Skin epidermis (tissue), 12 donors: ENCODE data around the gene TUT7.

ENCODE experiments used
- H3K27ac ChIP-seq, 21 experiments: fragments of 200-600 bp; sonication (generic) in 11 of 21; one replicate each; pipeline ENCODE4 v1.5.0; 2020; ENCODE audit warnings: mild to moderate bottlenecking in 3 of 21, inconsistent platforms in 2 of 21, moderate library complexity in 2 of 21
- H3K4me3 ChIP-seq, 7 experiments: fragments of 200-600 bp; sonication (generic) in 2 of 7; one replicate each; pipeline ENCODE4 v1.5.0; 2020; ENCODE audit warnings: inconsistent platforms in 2 of 7, mild to moderate bottlenecking in 2 of 7, moderate library complexity in 1 of 7

The TUT7 gene

DNA sequence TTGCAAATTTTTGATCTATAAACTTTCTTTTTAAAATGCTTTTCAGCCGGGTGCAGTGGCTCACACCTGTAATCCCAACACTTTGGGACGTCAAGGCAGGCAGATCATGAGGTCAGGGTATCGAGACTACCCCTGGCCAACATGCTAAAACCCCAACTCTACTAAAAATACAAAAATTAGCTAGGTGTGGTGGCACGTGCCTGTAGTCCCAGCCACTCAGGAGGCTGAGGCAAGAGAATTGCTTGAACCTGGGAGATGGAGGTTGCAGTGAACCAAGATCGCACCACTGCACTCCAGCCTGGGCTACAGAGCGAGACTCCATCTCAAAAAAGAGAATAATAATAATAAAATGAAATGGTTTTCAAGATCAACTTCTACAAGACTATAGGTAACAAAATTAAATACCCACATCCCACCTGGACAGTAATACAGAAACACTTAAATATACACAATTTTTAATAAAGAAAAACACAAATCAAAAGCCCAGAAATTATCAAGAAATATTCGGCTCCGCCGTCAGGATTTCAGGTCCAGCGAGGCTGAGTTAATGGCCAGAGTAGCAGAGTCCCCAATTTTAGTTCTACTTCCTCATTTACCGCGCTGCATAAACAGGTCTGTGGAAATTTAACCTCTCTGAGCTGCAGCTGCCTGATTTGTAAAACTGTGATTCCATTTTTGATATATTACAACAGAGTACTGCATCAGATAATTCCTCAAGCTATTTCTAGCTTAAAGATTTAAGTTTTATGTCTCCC lies 4.0 kb downstream of the TUT7 start:
- peak overlapping the region in 4 of 7 experiments; percentile 5 to 96 (median 94) for H3K4me3 ChIP-seq
- H3K27ac ChIP-seq: peak overlapping the region in 3 of 21 experiments; percentile 5 to 12 (median 5)

DNA sequence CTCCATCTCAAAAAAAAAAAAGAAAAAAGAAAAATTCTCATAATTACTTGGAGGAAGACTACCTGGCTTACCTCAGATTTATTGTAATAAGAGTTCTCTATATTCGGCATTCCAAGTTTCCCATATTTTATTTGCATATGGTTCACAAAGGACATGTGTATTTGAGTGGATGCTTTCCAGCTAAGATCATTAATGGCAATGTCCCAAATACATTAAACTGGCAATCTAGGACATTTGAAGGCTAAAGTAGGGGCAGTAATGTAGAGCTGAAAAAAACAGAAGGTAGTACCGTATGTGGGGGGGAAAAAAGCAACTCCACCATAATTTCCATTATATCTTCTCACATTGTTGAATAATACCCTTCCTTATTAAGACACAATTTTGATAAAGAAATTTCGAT lies 4.9 kb downstream of the TUT7 start:
- Histone ChIP-seq H3K4me3 (no peak overlapping the region), H3K27ac (peak overlapping the region in 1 of 21 experiments; percentile 5)

DNA sequence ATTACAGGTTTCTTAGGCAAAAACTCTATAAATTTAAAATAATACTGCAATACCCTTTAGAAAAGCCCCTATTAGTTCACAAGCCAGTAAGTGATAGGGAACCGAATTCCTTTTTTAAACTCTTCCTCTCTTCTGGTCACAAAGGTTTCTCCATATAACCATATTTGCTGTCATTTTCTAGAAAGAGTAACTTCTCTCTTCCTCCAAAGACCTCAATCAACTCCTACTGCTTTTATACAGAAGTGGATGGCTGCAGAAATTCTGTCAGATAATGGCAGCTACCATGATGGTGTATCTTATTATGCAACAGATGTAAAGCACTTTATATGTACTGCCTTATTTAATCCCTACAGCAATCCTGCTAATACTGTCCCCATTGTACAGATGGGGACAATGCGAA lies 6.2 kb downstream of the TUT7 start:
- peak overlapping the region in 1 of 21 experiments; percentile 35 for H3K27ac ChIP-seq
- no peak overlapping the region for H3K4me3 ChIP-seq

DNA sequence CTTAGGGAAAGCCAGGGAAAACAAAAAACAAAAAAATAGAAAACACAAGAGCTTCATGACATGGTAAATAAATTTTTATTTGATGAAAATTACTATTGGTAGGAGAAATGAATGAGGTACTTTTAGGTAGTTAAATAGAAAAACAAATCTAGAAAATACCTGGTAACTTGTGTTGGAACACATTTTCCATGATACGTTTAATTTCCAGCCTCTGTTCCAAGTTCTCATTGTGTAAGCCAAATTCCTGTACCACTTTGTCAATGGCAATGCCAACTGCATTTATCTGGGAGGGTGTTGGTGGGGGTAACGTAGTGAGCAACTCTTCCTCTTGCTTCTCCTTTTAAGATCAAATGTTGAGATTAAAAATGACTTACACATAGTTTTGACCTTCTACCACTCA lies 9.4 kb downstream of the TUT7 start:
- H3K4me3 ChIP-seq: no peak overlapping the region
- H3K27ac ChIP-seq: no peak overlapping the region

DNA sequence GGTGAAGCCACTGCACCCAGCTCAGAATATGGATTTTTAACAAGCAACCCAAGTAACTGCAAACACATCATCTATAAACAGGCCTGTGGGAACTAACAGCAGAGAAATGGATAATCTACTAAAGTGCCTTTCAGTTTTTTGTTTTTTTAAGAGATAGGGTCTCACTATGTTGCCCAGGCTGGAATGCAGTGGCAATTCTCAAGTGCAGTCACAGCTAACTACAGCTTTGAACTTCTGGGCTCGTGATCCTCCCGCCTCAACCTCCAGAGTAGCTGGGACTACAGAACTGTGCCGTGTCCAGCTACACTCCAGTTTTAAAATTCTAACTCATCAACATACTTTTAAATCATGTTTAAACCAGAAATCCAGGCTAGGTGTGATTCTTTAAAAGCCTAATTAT lies 11.9 kb downstream of the TUT7 start:
- H3K4me3 ChIP-seq: no peak overlapping the region
- H3K27ac ChIP-seq: no peak overlapping the region

DNA sequence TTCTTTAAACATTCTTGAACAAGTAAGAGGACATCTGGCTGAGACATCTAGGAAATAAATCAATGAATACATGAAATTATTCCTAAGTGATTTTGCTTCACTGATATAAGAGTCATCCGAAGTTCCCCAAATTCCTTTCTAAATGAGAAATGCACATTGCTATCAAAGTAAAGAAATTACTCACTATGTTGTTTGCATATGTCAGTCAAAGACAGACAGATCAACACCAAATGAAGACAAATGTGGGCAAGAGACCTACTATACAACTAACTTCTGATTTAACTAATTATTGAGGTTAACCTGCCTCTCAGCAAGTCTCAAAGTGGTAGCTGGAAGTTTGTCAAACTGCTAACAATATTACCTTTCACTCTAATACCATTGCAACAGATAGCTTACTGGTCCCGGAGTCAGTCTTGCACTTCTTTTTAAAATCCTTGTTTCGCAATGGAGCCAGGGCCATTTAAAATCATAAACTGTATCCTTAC lies 13.2 kb downstream of the TUT7 start:
- H3K27ac ChIP-seq: no peak overlapping the region
- no peak overlapping the region for H3K4me3 ChIP-seq

DNA sequence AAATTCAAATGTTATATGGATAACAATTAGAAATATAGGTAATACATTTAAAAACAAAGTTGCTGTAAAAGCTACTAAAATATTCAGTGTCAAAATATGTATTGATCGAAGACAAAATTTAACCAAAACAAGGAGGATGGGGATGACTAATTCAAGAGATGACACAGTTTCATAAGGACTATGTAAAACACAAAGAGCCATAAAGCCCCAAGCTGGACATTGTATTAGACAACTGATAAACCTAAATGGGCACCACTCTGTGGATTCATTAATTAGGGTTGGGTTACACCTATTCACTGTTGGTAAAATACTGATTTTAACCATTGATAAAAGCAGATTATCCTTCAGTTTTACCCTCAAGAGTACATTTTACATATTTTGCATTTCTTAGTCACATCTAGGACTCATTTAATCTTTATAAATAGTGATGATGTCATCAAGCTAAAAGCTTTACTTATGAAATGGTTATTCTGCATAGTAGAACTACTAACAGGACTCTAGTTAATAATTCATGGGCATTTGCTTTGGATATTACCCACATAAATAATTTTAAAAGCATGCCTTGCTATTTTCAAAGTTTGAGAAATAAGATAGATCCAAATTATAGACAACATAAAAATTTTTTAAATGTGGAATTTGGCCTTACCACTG lies 13.7 kb downstream of the TUT7 start:
- Histone ChIP-seq H3K27ac (no peak overlapping the region), H3K4me3 (no peak overlapping the region)

DNA sequence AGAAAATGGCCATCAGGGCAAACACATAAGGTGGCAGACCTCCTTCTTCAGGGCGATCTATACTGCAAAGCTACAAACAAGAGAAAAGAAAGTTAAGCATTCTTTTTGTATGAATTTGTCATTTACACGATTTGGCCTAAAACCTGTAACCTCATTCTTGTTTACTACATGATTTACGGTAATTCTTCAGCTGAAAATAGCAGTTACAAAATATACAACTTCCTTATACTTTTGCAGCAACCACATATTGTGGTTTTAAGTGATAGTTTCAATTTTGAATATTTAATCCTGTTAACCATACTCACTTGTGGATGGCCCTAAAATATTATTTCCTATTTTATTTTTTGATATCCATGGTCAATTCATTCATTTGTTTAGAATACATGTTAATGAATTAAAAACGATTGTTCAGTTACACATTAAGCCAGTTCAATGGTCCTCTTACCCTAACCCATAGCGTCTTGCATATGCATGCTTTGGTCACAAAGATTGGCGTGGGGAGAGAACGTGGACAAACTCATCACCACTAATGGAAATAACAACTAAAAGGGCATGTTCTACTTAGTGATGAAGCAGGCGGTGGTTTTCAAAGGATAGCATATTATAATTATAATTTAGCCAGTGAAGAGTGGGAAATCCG lies 16.6 kb downstream of the TUT7 start:
- no peak overlapping the region for H3K4me3 ChIP-seq

DNA sequence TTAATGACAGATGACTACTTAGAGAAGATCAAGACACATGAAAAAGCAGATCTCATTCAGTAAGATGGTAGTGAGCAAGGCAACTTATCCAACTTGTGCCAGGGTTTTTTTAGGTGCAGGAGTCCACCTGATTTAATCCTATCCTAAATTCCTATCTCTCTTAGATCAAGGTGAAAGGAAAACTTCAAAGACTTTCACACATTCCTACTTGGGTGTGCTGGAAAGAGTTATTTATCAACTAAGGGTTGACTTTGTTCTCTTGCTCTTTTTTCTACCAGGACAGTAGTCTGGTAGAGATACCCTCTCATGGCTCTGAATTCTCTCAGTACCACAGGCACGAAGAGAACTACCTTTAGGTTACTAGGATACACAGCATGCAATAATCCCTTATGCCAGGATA lies 18.2 kb downstream of the TUT7 start:
- no peak overlapping the region for H3K27ac ChIP-seq

More for the DNA sequence above, 16.6 kb downstream of the TUT7 start:
- peak overlapping the region in 2 of 21 experiments; percentile 14 to 73 for H3K27ac ChIP-seq

DNA sequence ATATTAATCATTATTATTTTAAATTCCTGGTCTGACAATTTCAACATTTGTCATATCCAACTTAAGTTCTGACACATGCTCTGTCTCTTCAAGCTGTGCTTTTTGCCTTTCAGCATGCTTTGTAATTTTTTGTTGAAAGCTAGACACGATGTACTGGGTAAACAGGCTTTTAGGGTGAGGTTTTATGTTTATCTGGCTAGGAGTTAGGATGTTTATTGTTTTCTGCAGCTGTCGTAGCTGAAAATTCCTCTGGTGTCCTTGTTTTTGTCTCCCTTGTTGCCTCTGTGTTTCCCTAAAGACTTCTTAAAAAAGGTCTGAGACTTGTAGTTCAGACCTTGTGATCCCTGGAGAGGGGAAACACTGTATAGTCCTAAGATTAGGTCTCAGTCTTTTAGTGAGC lies 20.6 kb downstream of the TUT7 start:
- H3K27ac ChIP-seq: no peak overlapping the region
- no peak overlapping the region for H3K4me3 ChIP-seq

More for the DNA sequence above, 18.2 kb downstream of the TUT7 start:
- no peak overlapping the region for H3K4me3 ChIP-seq

DNA sequence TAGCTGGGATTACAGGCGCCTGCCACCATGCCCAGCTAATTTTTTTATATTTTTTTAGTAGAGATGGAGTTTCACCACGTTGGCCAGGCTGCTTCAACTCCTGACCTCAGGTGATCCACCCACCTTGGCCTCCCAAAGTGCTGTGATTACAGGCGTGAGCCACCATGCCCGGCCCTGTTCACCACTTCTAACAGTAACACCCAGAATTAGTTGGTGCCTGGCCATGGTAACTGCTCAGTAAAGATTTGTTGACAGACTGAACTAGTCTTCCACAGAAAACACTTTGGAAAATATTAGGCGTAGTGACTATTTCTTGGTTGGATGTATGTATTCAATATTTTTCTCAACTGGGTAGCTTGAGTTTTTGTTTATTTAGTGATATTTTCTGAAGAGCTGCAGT lies 24.0 kb downstream of the TUT7 start:
- no peak overlapping the region for H3K4me3 ChIP-seq
- no peak overlapping the region for H3K27ac ChIP-seq

DNA sequence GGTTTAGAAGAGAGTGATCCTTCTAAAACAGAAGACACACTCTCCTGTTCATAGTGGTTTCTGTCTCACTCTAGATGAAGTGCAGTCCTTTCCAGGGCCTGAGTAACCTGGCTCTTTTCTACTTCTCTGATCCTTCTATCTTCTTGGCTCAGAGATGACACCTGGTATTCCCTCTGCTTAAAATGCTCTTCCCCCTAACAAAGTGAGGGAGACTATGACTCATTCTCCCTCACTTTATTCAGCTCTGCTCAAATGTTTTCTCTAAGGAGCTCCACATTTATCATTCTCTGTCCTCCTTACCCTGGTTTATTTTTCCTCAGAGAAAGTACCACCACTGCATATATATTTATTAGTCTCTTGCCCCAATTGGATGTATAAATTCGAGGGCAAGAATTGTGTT lies 24.6 kb downstream of the TUT7 start:
- Histone ChIP-seq H3K27ac (no peak overlapping the region), H3K4me3 (no peak overlapping the region)

DNA sequence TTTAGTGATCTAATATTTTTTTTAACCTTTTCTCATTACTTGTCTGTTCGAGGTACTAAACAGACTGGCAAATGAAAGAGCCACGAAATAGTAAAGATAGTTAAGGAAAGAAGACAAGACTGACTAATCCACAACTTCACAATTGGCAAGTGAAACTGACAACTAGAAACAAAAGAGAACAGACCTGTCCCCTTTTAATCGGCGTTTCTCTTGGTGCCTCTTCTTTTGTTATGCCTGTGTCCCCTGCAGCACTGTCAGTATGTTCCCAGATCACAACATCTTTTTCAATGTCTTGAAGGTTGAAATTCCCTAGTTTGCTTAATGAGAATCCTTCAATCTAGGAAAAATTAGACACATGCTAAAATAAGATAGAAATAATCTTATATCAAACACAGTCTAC lies 26.1 kb downstream of the TUT7 start:
- no peak overlapping the region for H3K4me3 ChIP-seq
- H3K27ac ChIP-seq: no peak overlapping the region

DNA sequence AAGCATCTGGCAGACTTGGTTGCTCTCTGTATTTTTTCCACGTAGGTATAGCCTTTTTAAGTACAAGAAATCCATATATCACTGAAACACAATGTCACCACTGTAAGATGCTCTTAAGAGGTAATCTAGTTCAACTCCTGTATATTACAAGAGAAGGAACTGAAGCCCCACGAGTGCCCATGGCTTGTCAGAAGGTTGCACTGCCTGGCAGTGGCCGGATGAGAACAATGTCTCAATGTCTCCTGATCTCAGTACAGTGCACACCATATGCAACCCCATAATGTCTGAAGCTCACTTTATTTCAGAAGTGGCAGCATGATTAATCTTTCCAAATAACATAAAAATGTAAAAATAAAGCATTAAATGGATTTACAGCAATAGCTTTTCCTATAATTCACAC lies 27.7 kb downstream of the TUT7 start:
- no peak overlapping the region for H3K27ac ChIP-seq

DNA sequence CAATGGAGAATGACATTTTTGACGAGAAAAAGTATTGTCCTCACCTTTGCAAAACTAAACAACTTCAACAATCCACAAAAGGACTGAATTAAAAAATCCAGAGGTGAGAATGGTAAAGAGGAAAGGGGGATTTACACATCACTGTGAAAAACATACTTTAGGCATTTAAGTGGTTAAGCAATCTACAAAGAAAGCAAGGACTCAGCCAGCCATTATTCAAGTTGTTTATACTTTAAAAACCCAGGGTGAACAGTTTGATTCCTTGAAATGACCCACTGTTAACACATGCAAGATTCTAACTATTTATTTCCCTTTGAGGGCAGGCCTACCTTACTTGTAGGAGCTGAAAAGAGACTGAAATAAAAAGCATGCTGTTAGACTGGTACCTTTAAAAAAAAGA lies 29.3 kb downstream of the TUT7 start:
- H3K27ac ChIP-seq: no peak overlapping the region
- H3K4me3 ChIP-seq: no peak overlapping the region

More for the DNA sequence above, 27.7 kb downstream of the TUT7 start:
- H3K4me3 ChIP-seq: no peak overlapping the region

DNA sequence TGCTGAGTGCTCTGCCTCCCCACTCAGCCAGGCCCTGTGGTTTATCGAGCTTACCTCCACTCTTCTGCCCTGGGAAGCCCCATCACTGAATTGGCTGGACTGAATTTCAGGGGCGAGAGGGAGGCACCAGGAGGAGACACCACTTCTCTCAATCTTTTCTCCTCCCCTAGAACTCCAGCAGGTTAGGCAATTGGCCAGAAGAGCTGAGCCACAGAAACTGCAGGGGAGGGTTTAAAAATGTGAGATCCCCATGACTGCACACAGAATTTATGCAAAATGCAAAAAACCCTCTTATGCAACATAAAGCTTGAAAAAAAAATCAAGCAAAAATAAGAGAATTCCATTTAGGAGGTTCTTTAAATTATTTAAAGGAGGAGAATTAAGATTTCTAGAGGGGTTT lies 29.9 kb downstream of the TUT7 start:
- H3K27ac ChIP-seq: no peak overlapping the region
- H3K4me3 ChIP-seq: no peak overlapping the region

DNA sequence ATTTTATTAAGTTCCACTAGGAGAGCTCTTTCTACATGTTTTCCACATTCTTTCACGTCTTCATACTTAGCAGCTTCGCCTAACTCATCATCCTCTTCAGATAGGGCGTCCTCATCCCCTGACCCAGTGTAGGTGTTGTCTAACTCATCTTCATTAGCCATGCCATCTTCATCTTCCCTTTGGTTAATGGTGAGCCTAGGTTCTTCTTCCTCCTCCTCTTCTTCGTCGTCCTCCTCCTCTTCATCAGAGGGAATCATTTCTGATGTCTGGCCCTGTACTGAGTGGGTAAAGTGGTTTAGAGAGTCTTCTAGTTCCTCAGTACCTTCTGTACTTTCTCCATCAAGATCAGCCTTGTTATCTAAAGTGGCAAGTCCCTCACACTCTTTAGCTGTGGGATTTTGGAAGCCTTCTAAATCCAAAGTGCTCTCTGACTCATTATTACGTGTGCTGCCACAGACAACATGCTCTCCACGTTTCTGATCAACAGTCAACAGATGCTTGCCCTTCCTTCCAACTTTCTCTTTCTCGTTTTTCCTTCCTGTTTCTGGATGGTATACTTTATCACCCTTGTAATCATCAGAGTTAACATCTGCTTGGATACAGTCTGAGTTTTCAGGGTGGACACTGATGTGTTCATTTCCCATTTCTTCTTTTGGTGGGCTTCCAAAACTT lies 31.1 kb downstream of the TUT7 start:
- Histone ChIP-seq H3K4me3 (no peak overlapping the region), H3K27ac (no peak overlapping the region)

DNA sequence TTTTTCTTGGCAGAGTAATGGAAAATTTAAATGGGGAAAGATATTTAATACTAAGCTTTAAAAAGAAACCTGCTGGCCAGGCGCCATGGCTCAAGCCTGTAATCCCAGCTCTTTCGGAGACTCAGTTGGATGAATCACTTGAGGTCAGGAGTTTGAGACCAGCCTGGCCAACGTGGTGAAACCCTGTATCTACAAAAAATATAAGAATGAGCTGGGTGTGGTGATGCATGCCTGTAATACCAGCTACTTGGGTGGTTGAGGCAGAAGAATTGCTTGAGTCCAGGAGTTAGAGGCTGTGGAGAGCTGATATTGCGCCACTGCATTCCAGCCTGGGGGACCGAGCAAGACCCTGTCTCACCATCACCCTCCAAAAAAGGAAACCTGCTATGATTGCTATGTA lies 32.8 kb downstream of the TUT7 start:
- Histone ChIP-seq H3K4me3 (no peak overlapping the region), H3K27ac (no peak overlapping the region)

DNA sequence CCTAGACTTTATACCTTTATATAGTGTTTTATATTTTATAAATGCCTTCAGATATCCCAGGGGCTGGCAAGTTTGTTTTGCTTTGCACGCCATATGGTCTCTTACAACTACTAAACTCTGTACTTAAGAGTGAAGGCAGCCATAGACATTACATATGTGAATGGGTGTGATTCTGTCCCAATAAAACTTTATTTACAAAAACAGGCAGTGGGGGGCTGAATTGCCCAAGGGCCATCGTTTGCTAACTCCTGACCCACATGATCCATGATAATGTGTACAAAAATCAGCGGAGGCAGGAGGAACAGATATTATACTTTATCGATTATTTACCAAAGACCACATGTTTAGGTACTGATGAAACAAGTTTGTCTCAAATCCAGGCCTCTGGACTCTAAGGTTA lies 36.0 kb downstream of the TUT7 start:
- Histone ChIP-seq H3K4me3 (no peak overlapping the region), H3K27ac (no peak overlapping the region)

DNA sequence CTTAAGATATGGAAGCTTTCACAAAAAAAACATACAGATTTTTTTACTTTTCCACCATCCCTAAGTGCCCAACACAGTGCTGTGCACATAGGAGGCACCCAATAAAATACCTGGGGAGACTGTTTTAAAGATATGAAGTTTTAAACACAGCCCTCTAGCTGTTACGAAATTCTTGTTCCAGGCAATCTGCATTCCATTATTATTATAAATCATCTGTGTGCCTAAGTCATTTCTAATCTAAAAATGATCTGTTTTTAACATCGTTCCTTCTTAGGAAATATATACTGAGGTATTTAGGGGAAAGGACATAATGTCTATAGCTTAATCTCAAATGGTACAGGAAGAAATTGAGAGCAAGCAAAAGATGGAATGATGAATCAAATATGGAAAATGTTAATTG lies 39.1 kb downstream of the TUT7 start:
- Histone ChIP-seq H3K4me3 (no peak overlapping the region), H3K27ac (no peak overlapping the region)
